ENCODE results near the gene MLLT11.
A peak's percentile ranks its signal among the peaks of the same experiment; 100 is the strongest.

MLLT11 gene

DNA sequence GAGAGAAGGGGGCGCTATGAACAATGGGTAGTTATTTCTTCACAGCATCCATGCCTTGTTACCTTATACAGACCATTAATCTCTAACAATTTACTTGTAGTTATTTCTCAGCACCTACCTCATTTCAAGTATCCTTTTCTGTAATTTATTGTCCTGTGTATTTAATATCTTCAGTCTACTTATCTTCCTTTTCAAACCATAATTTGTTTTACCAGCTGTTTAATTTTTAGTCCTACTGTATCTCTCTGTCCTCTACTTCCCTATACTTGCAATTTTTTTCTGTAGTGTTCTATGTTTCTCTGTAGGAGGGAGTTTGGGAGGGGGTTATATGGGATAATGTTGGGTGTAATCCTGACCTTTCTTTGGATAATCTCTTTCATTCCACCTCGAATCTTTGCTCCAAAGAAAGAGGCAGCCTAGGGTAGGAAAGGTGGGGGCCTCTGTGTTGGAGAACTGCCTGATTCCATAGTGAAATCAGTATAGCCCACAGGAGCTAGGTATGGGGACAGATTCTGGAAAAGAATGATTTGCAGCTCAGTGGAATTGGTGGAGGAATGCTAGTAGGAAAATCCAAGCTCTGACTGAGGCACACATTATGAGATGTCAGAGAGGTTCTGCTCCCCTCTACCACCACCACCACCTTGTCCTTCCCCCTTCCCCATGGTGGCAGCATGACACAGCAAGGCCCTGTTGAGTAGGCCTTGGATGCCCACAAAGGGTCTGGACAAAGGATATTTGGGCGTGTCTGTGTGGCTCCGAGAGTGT, 642 bp downstream of the MLLT11 start:
- Histone ChIP-seq H3K27ac (replicated peaks; ENCODE audit: low read length) (peak overlapping the region; percentile 88), H2BK12ac (ENCODE audit: low read length) (no peak overlapping the region), H3K36me3 (replicated peaks in 1 of 2; ENCODE audit: control insufficient read depth in 2 of 2, insufficient read depth in 2 of 2, low read length in 2 of 2) (peaks cover 15 to 42% of the 10 kb centered on the region in 2 donors), H3K4me2 (ENCODE audit: insufficient read depth, low read length, poor library complexity, severe bottlenecking) (peak overlapping the region; percentile 65), H3K23ac (ENCODE audit: low read depth, low read length, poor library complexity) (no peak overlapping the region), H2AK5ac (ENCODE audit: low read depth, low read length) (no peak overlapping the region), H2BK120ac (ENCODE audit: low read depth, low read length) (no peak overlapping the region), H2AFZ (ENCODE audit: low read length) (peak overlapping the region; percentile 97), H3K9ac (ENCODE audit: low read depth, low read length, poor library complexity) (peak overlapping the region; percentile 70), H3K9me3 (replicated peaks in 1 of 2; ENCODE audit: control insufficient read depth in 2 of 2, insufficient read depth in 1 of 2, low read depth in 1 of 2, low read length in 2 of 2) (peaks cover 0 to 6% of the 10 kb centered on the region in 2 donors), H3K4me1 (ENCODE audit: control insufficient read depth in 2 of 2, insufficient read depth in 1 of 2, low read depth in 1 of 2, low read length in 2 of 2) (peaks cover 5 to 15% of the 10 kb centered on the region in 2 donors), H3K4ac (ENCODE audit: low read length) (no peak overlapping the region), H3K14ac (ENCODE audit: low read length) (no peak overlapping the region), H3K79me1 (ENCODE audit: low read depth, low read length) (peaks cover 13% of the 10 kb centered on the region), H2BK5ac (ENCODE audit: low read length) (no peak overlapping the region), H3K18ac (ENCODE audit: low read length) (peak overlapping the region; percentile 46), H4K8ac (ENCODE audit: low read depth, low read length) (no peak overlapping the region), H3K27me3 (ENCODE audit: control insufficient read depth in 3 of 3, insufficient read depth in 3 of 3, low read depth in 1 of 3, low read length in 3 of 3) (no peaks in the 10 kb centered on the region), H4K91ac (ENCODE audit: low read depth, low read length, poor library complexity) (no peak overlapping the region), H2BK15ac (ENCODE audit: low read length) (no peak overlapping the region), H3K4me3 (ENCODE audit: low read length in 2 of 2) (peak overlapping the region; percentile 83 to 93)
- WGBS, 2 donors (ENCODE audit: extremely low coverage in 2 of 2, insufficient read length in 2 of 2, insufficient replicate concordance in 1 of 2) = no CpG with 5 or more reads among the region's 4 CpGs
- no peak for DNase-seq (ENCODE audit: low spot score)

DNA sequence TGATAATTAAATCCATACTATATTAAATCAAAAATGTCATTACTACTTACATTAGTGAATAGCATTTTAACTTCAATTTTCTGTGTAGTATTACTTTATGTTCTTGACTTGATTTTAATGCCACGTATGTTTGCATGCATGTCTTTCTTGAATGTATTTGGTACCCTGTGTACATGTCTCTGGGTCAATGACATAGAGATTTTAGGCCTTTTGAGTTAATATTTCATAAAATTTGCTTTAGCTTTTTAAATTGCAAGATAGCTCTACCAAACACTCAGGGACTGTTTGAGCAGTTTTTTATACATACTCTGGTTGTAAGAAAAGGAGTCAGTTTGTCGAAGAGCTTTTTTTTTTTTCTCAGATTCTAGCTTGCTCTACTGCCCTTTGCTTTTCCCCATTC, 1.5 kb downstream of the MLLT11 start:
- Histone ChIP-seq H3K4me1 (ENCODE audit: control insufficient read depth in 2 of 2, insufficient read depth in 1 of 2, low read depth in 1 of 2, low read length in 2 of 2) (peaks cover 5 to 13% of the 10 kb centered on the region in 2 donors), H3K27me3 (ENCODE audit: control insufficient read depth in 3 of 3, insufficient read depth in 3 of 3, low read depth in 1 of 3, low read length in 3 of 3) (no peaks in the 10 kb centered on the region), H3K4me3 (ENCODE audit: low read length in 2 of 2) (peak overlapping the region in 1 of 2 donors; percentile 93), H3K9ac (ENCODE audit: low read depth, low read length, poor library complexity) (no peak overlapping the region), H4K8ac (ENCODE audit: low read depth, low read length) (no peak overlapping the region), H2BK12ac (ENCODE audit: low read length) (no peak overlapping the region), H2BK15ac (ENCODE audit: low read length) (no peak overlapping the region), H2BK5ac (ENCODE audit: low read length) (no peak overlapping the region), H3K4ac (ENCODE audit: low read length) (no peak overlapping the region), H2AFZ (ENCODE audit: low read length) (no peak overlapping the region), H3K14ac (ENCODE audit: low read length) (no peak overlapping the region), H2AK5ac (ENCODE audit: low read depth, low read length) (no peak overlapping the region), H3K23ac (ENCODE audit: low read depth, low read length, poor library complexity) (no peak overlapping the region), H3K18ac (ENCODE audit: low read length) (no peak overlapping the region), H3K9me3 (replicated peaks in 1 of 2; ENCODE audit: control insufficient read depth in 2 of 2, insufficient read depth in 1 of 2, low read depth in 1 of 2, low read length in 2 of 2) (peaks cover 0 to 10% of the 10 kb centered on the region in 2 donors), H3K4me2 (ENCODE audit: insufficient read depth, low read length, poor library complexity, severe bottlenecking) (no peak overlapping the region), H3K36me3 (replicated peaks in 1 of 2; ENCODE audit: control insufficient read depth in 2 of 2, insufficient read depth in 2 of 2, low read length in 2 of 2) (peaks cover 13 to 41% of the 10 kb centered on the region in 2 donors), H4K91ac (ENCODE audit: low read depth, low read length, poor library complexity) (no peak overlapping the region), H3K79me1 (ENCODE audit: low read depth, low read length) (peaks cover 10% of the 10 kb centered on the region), H2BK120ac (ENCODE audit: low read depth, low read length) (no peak overlapping the region), H3K27ac (replicated peaks; ENCODE audit: low read length) (no peak overlapping the region)
- no CpG with 5 or more reads among the region's 2 CpGs for WGBS, 2 donors (ENCODE audit: extremely low coverage in 2 of 2, insufficient read length in 2 of 2, insufficient replicate concordance in 1 of 2)
- DNase-seq (ENCODE audit: low spot score) = no peak

DNA sequence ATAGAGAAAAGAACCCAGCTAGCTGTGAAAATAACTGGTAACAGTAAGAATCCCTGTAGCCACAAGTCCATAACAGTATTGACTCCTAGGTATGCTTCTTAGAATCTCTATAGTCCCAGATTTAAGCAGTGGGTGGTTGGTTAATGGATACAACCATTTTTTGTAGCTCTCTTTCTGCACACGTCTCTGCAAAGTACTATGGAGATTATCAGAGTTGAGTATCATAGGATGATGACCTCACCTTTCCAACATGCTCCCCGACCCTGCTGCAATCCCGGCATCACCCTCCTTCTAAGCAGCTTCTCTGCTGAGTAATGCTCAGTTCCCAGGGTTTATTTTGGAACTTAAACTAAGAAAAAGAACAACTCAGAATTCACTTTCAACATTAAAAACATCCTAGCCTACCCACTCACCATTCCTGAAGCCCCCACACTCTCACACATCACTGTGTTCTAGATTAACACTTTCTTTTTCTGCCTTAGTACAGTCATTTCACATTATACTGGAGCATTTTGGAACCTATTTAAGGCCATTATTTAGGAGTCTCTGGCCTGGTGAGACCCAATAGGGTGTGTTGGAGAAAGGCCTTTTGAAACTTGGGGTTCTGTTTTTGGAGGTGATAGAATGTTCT, 2.7 kb downstream of the MLLT11 start:
- Histone ChIP-seq H2AK5ac (ENCODE audit: low read depth, low read length) (no peak overlapping the region), H3K9ac (ENCODE audit: low read depth, low read length, poor library complexity) (no peak overlapping the region), H2BK15ac (ENCODE audit: low read length) (no peak overlapping the region), H3K79me1 (ENCODE audit: low read depth, low read length) (peaks cover 9% of the 10 kb centered on the region), H3K4me3 (ENCODE audit: low read length in 2 of 2) (peak overlapping the region in 1 of 2 donors; percentile 43), H3K14ac (ENCODE audit: low read length) (no peak overlapping the region), H3K4ac (ENCODE audit: low read length) (no peak overlapping the region), H3K4me1 (ENCODE audit: control insufficient read depth in 2 of 2, insufficient read depth in 1 of 2, low read depth in 1 of 2, low read length in 2 of 2) (peaks cover 3 to 11% of the 10 kb centered on the region in 2 donors), H3K18ac (ENCODE audit: low read length) (no peak overlapping the region), H2BK5ac (ENCODE audit: low read length) (no peak overlapping the region), H3K27ac (replicated peaks; ENCODE audit: low read length) (no peak overlapping the region), H2BK12ac (ENCODE audit: low read length) (no peak overlapping the region), H3K4me2 (ENCODE audit: insufficient read depth, low read length, poor library complexity, severe bottlenecking) (no peak overlapping the region), H4K8ac (ENCODE audit: low read depth, low read length) (no peak overlapping the region), H2BK120ac (ENCODE audit: low read depth, low read length) (no peak overlapping the region), H3K23ac (ENCODE audit: low read depth, low read length, poor library complexity) (no peak overlapping the region), H3K36me3 (replicated peaks in 1 of 2; ENCODE audit: control insufficient read depth in 2 of 2, insufficient read depth in 2 of 2, low read length in 2 of 2) (peaks cover 16 to 49% of the 10 kb centered on the region in 2 donors), H2AFZ (ENCODE audit: low read length) (no peak overlapping the region), H4K91ac (ENCODE audit: low read depth, low read length, poor library complexity) (no peak overlapping the region), H3K9me3 (replicated peaks in 1 of 2; ENCODE audit: control insufficient read depth in 2 of 2, insufficient read depth in 1 of 2, low read depth in 1 of 2, low read length in 2 of 2) (peaks cover 0 to 10% of the 10 kb centered on the region in 2 donors), H3K27me3 (ENCODE audit: control insufficient read depth in 3 of 3, insufficient read depth in 3 of 3, low read depth in 1 of 3, low read length in 3 of 3) (no peaks in the 10 kb centered on the region)
- WGBS, 2 donors (ENCODE audit: extremely low coverage in 2 of 2, insufficient read length in 2 of 2, insufficient replicate concordance in 1 of 2) = no CpG with 5 or more reads among the region's 3 CpGs
- DNase-seq (ENCODE audit: low spot score) = no peak

DNA sequence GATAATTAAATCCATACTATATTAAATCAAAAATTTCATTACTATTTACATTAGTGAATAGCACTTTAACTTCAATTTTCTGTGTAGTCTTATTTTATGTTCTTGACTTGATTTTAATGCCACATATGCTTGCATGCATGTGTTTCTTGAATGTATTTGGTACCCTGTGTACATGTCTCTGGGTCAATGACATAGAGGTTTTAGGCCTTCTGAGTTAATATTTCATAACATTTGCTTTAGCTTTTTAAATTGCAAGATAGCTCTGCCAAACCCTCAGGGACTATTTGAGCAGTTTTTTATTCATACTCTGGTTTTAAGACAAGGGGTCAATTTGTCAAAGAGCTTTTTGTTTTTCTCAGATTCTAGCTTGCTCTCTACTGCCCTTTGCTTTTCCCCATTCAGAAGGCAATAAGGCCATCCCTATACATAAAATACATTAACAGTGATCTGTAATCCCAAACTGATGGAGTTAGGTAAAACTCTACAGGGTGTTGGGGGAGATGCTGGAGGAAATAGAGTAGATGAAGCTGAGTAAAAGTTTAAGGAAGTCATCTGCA, 5.0 kb downstream of the MLLT11 start:
- no peak overlapping the region for H3K4me3 ChIP-seq (ENCODE audit: low read length in 2 of 2)
- no peak overlapping the region for H3K23ac ChIP-seq (ENCODE audit: low read depth, low read length, poor library complexity)
- peaks cover 16 to 73% of the 10 kb centered on the region in 2 donors for H3K36me3 ChIP-seq (replicated peaks in 1 of 2; ENCODE audit: control insufficient read depth in 2 of 2, insufficient read depth in 2 of 2, low read length in 2 of 2)
- H2BK5ac ChIP-seq (ENCODE audit: low read length) = no peak overlapping the region
- H2AFZ ChIP-seq (ENCODE audit: low read length) = no peak overlapping the region
- no peak overlapping the region for H3K14ac ChIP-seq (ENCODE audit: low read length)
- no peak overlapping the region for H3K27ac ChIP-seq (replicated peaks; ENCODE audit: low read length)
- no peak overlapping the region for H3K4ac ChIP-seq (ENCODE audit: low read length)
- no peak overlapping the region for H4K8ac ChIP-seq (ENCODE audit: low read depth, low read length)
- no peak overlapping the region for H3K9ac ChIP-seq (ENCODE audit: low read depth, low read length, poor library complexity)
- H2AK5ac ChIP-seq (ENCODE audit: low read depth, low read length) = no peak overlapping the region
- H2BK12ac ChIP-seq (ENCODE audit: low read length) = no peak overlapping the region
- no peak overlapping the region for H3K18ac ChIP-seq (ENCODE audit: low read length)
- H3K79me1 ChIP-seq (ENCODE audit: low read depth, low read length) = no peaks in the 10 kb centered on the region
- H3K4me2 ChIP-seq (ENCODE audit: insufficient read depth, low read length, poor library complexity, severe bottlenecking) = no peak overlapping the region
- H3K9me3 ChIP-seq (replicated peaks in 1 of 2; ENCODE audit: control insufficient read depth in 2 of 2, insufficient read depth in 1 of 2, low read depth in 1 of 2, low read length in 2 of 2) = peaks cover 0 to 10% of the 10 kb centered on the region in 2 donors
- no peak for DNase-seq (ENCODE audit: low spot score)
- H2BK120ac ChIP-seq (ENCODE audit: low read depth, low read length) = no peak overlapping the region
- H4K91ac ChIP-seq (ENCODE audit: low read depth, low read length, poor library complexity) = no peak overlapping the region
- no peak overlapping the region for H2BK15ac ChIP-seq (ENCODE audit: low read length)
- H3K27me3 ChIP-seq (ENCODE audit: control insufficient read depth in 3 of 3, insufficient read depth in 3 of 3, low read depth in 1 of 3, low read length in 3 of 3) = no peaks in the 10 kb centered on the region
- peaks cover 0 to 6% of the 10 kb centered on the region in 2 donors for H3K4me1 ChIP-seq (ENCODE audit: control insufficient read depth in 2 of 2, insufficient read depth in 1 of 2, low read depth in 1 of 2, low read length in 2 of 2)

Measured in neuronal stem cell (in vitro differentiated cells).